A172 (cell line): ENCODE results near the gene LATS2. TPM values are rescaled to one million over a fixed set of nuclear protein-coding genes. Genes with fewer than 3 reads are reported as not detected.
A peak's percentile ranks its signal among the peaks of the same experiment; 100 is the strongest.
"Not testable (repeated sequence)": the region's sequence is repeated elsewhere in the genome, so short reads cannot be mapped to it uniquely, and the experiment has no call there.

Source experiments
- DNase-seq: peaks from one replicate; pipeline ENCODE4 v3.0.0-alpha.2; 2015; ENCODE audit warnings: low spot score
- total RNA-seq: library from RNA; depleted of rRNA; stranded (reverse); fragments of >200 nt; shearing (Covaris generic); gene quantifications from 2 replicates; pipeline ENCODE4 v1.2.3, GENCODE V29; 2014

LATS2 gene
- total RNA-seq, 1 experiment from 2014 or later = 13.5 TPM

DNA sequence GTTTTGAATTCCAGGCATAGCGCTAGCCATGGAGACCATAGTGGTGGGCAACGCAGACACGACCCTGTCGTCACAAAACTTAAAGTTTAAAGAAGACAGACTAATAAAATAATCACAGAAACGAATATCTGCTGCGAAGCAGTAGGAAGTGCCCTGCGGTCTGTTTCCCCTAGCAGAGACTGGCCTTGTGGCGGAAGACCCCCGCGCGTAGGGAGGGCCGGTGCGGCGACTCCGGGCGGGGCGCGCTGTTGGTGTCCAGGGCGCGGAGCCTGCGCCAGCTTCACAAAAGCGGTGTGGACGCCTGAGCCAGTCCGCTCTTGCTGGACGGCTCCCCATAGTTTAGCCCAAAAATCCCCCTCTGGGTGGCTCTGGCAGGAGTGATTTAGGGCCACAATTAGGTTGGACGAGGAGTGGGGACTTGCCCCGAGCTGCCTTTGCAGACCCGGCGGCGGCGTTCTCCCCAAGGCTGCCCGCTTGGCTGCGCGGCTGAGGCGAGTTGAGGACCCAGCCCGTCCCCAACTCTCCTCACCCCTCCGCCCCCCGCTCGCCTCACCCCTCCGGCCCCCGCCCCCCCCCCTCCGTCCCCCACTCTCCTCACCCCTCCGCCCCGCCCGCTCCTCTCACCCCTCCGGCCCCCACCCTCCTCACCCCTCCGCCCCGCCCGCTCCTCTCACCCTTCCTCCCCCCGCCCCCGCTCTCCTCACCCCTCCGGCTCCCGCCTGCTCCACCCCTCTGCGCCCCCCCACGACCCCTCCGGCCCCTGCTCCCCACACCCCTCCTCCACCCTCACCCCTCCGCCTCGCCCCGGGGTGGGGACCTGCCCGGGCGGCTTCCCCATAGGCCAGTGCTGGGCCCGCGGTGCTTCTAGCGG is 14.2 kb upstream of the LATS2 start:
- no peak for DNase-seq

GRCh38 chr13:21075011-21075378 is 13.6 kb upstream of the LATS2 start:
- no peak for DNase-seq

DNA sequence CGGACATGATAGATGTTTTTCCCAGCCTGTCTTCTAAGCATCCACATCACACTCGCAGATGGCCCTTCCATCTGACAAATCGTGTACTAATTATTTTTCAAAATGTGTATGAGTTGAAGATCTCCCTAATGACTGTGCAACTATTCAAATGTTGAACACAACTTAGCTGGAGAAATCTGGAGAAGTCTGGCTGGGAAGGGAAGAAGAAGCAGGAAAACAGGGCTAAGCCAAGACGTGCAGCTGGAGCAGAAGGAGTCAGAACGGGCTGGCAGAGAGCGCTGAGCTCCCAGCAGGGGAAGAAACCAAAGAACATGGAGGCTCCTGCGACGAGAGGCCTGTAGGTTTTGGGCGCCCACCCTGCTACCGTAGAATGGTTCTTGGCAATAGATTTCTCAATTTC is 13.2 kb upstream of the LATS2 start:
- DNase-seq = no peak

GRCh38 chr13:21071924-21072323 is 10.5 kb upstream of the LATS2 start:
- DNase-seq = no peak

DNA sequence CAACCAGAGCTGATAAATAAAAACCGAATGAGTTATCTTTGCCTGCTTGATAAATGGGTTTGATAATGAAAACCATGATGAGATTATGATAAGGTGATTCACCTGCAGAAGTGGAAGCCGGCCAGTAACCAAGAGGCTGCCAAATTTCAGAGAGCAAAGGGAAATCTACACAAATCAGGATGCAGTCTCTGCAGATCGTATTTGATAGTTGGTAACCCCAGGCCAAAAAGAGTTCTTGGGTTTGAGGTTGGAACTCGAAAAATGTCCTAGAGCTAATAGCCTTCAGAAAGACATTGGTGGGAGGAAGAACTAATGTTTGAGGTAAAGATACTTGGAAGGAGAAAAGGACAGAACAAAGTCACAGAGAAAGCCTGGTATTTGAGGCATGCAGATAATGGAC is 9.6 kb upstream of the LATS2 start:
- peak; percentile 60 for DNase-seq

DNA sequence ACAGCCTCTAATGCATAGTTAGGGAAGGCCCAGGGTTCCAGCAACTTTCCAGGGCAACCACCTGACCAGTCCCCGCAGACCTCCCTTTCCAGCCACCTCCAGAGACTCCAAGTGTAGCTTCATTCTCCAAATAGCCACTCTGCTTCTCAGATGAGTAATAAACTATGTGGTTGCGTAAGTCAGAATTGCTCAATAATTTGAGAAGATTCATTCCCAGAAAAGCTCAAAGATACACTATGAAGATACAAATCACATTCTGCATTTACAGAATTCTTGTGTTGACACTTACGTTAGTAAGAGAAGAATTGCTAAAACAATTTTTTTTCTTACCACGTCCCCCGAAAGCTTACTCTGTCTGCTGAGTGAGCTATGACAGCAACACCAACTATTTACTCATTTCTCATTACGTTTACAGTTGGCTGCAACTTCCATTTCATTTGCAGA is 8.2 kb upstream of the LATS2 start:
- peak; percentile 86 for DNase-seq

DNA sequence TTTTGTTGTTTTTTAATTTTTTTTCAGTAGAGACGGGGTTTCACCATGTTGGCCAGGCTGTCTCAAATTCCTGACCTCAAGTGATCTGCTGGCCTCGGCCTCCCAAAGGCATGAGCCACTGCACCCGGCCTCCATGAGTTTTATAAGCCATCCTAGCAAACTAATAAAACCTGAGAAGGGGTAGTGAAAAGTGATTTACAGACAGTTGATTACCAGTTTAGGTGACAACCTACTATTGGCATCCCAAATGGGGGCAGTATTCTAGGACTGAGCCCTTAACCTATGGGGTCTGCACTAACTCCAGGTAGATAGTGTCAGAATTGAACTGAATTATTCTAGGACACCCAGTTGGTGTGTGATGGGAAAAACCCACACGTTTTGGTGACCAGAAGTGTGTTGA is 6.5 kb upstream of the LATS2 start:
- DNase-seq = no peak

DNA sequence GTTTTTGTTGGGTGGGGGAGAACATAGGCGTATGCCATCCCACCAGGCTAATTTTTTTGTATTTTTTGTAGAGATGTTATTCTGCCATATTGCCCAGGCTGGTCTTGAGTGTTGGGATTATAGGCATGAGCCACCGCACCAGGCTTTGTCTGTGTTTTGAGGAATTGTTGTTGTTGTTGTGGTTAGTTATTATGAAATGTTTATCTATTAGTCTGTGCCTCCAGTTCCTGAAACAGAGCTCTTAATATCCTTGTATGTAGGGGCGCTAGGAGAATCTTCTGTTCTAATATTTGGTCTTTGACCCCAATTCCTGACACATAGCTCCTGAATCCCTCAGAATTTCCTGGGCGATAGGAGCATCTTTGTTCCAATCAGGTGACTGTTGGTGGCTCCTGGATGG is 5.6 kb upstream of the LATS2 start:
- no peak for DNase-seq

- DNase-seq = no peak
These were observed 4.3 kb upstream of the LATS2 start for GRCh38 chr13:21065686-21066085.

GRCh38 chr13:21063031-21063430 is 1.6 kb upstream of the LATS2 start:
- no peak for DNase-seq

DNA sequence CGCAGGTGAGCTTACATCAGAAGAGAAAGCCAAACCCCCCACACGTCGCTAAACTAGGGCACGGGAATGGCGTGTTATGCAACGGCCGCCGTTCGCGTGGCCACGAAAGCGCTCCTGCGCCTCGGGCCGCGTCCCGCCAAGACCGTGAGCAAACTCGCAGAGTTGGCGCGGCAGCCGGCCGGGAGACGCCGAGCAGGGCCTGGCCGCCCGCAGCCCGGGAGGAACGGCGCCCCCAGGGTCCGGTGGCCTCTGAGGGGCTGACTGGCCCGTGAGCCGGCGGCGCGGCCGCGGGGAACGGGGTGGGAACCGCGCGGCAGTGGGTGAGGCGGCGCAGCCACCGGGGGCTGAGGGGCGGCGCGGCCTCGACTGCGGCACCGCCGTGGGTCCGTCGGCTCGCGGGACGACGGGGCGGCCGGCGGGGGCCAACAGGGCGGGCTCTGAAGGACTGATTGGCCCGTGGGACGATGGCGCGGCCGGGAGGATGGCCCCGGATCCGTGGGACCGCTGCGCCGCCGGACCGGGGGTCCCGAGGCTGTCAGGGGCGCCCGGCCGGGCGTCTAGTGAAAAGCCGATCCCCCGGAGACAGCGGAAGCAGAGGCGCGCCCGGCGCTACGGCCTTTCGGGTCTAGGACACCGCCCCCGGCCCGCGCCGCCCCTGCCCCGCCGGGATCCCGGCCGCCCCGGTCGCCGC is 903 bp downstream of the LATS2 start:
- DNase-seq = no peak

DNA sequence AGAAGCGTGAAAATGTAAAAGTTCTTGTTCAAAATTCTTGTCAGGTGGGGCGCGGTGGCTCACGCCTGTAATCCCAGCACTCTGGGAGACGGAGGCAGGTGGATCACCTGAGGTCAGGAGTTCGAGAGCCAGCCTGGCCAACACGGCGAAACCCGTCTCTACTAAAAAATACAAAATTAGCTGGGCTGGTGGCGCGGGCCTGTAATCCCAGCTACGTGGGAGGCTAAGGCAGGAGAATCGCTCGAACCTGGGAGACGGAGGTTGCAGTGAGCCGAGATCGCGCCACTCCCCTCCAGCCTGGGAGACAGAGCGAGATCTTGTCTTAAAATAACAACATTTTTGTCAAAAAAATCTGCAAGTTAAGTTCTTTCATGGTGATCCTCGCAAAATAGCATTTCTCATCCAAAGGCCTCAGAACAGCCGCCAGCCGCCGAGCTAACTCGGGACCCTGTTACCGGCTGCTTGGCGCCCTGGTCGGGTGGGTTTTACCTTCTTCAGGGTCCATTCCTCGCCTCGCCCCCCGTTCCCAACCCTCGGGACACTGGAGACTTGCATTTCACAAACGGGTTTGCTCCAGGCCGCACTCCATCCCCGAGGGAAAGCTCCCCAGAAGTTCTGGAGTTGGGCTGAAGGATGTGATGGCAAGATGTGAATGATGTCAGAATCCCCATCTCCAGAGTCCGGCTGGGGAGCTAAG is 1.6 kb downstream of the LATS2 start:
- no peak for DNase-seq

DNA sequence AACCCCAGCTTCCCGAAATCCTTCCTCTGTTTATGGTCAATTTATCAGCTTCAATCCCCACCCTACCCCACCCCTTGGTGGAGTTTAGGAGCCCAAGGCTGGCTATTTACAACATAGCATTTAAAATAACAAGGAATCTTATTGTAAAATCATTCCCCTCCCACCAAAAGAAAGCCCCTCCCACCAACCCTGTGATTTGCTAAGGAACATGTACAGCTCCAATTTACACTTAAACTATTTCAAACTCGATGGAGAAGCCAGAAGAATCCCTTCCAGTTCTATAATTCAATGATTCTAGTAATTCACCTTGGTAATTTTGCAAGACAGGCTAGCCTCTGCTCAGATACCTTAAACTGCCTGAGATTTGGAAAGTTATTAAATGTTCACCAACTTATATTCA is 3.0 kb downstream of the LATS2 start:
- no peak for DNase-seq

DNA sequence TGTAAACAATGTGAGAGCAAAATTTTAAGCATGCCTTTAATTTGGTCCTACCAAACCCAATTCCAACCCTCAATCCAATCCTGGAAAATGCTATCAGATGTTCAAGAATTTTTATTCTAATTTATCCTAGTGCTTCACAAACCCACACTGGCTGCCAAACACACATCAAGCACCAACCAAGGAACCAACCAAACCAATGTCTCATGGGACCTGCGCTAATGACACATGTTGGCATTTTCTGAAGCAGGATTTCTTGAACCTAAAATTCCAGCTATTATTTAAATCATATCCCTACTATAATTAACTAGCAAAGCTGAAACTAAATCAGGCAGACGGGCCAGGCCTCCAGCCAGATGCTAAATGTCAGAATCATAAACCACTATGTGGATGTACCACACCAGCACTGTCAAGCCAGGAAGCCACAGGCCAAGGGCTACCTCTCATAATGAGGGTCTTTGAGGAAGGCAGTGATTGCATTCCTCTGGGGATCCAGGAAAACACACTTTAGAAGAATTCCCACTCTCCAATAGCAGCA is 5.8 kb downstream of the LATS2 start:
- DNase-seq = no peak

DNA sequence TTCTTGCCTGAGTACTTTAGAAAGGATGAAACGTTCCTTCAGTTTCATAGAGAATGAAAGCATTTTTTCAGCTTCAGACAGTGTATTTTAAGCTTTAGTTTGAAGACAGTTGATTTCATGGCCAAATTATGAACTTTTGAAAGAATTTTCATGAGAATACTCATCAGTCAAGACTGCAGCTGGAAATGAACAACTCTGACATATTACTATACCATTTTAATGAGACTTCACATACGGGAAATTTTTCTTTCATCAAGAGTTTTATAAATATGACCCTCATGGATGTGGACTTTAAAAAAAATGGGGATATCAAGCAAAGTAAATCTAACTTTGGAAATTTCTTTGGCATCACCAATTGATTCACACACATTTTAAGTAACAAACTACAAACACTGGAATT is 6.4 kb downstream of the LATS2 start:
- DNase-seq = no peak

GRCh38 chr13:21054313-21054712 is 7.1 kb downstream of the LATS2 start:
- DNase-seq = no peak

- DNase-seq = no peak
These were observed 8.2 kb downstream of the LATS2 start for GRCh38 chr13:21053231-21053630.

DNA sequence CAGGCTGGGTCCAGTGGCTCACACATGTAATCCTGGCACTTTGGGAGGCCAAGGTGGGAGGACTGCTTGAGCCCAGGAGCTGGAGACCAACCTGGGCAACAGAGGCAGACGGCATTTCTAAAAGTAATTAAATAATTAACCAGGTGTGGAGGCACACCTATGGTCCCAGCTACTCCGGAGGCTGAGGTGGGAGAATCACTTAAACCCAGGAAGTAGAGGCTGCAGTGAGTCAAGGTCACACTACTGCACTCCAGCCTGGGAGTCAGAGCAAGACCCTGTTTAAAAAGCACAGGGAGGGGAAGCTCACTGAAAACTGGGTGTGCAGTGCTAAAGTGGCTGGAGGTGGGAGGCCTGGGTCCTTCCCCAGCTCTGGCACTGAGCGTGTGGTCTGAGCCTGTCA is 9.7 kb downstream of the LATS2 start:
- DNase-seq = no peak

GRCh38 chr13:21050288-21051197 is 10.8 kb downstream of the LATS2 start:
- DNase-seq = no peak

- not testable (repeated sequence) for DNase-seq
These were observed 11.7 kb downstream of the LATS2 start for GRCh38 chr13:21049731-21050130.
